ENCODE results near the gene TSEN54.

- TF ChIP-seq CTCF (conservative IDR thresholded peaks at IDR 0.05; ENCODE audit: low read length), result no peak
- TF ChIP-seq EZH2phosphoT487 (IDR thresholded peaks at IDR 0.05; ENCODE audit: borderline replicate concordance, low read depth, low read length), result no peak
Observed at GRCh38 chr17:75535871-75536270, 19.5 kb downstream of the TSEN54 start.

All from OCI-LY7 (cell line).